ENCODE measurements around the gene PCDHGA2. TPM values are rescaled to one million over a fixed set of nuclear protein-coding genes. Genes with fewer than 3 reads are reported as not detected.
"Not testable (repeated sequence)": the region's sequence is repeated elsewhere in the genome, so short reads cannot be mapped to it uniquely, and the experiment has no call there.

The PCDHGA2 gene
- 6.8 TPM for polyA plus RNA-seq (ENCODE audit: insufficient read length)
- long read RNA-seq, donor 1, full-length matches to known transcripts, result 14 of 14 reads
- long read RNA-seq, donor 1, partial matches to known transcripts, result 0 of 14 reads
- long read RNA-seq, donor 1, other reads (novel, unspliced or antisense), result 0 of 14 reads
- long read RNA-seq, donor 2, full-length matches to known transcripts, result 7 of 7 reads
- long read RNA-seq, donor 2, partial matches to known transcripts, result 0 of 7 reads
- long read RNA-seq, donor 2, other reads (novel, unspliced or antisense), result 0 of 7 reads
- long read RNA-seq, donor 3, full-length matches to known transcripts, result 3 of 3 reads
- long read RNA-seq, donor 3, partial matches to known transcripts, result 0 of 3 reads
- long read RNA-seq, donor 3, other reads (novel, unspliced or antisense), result 0 of 3 reads
- long read RNA-seq, donor 4, full-length matches to known transcripts, result 2 of 2 reads
- long read RNA-seq, donor 4, partial matches to known transcripts, result 0 of 2 reads
- long read RNA-seq, donor 4, other reads (novel, unspliced or antisense), result 0 of 2 reads
- long read RNA-seq, donor 5, full-length matches to known transcripts, result 3 of 3 reads
- long read RNA-seq, donor 5, partial matches to known transcripts, result 0 of 3 reads
- long read RNA-seq, donor 5, other reads (novel, unspliced or antisense), result 0 of 3 reads
- long read RNA-seq, donor 6, full-length matches to known transcripts, result 7 of 7 reads
- long read RNA-seq, donor 6, partial matches to known transcripts, result 0 of 7 reads
- long read RNA-seq, donor 6, other reads (novel, unspliced or antisense), result 0 of 7 reads
- long read RNA-seq, donor 7, full-length matches to known transcripts, result 8 of 8 reads
- long read RNA-seq, donor 7, partial matches to known transcripts, result 0 of 8 reads
- long read RNA-seq, donor 7, other reads (novel, unspliced or antisense), result 0 of 8 reads
- long read RNA-seq, donor 8, full-length matches to known transcripts, result 2 of 2 reads
- long read RNA-seq, donor 8, partial matches to known transcripts, result 0 of 2 reads
- long read RNA-seq, donor 8, other reads (novel, unspliced or antisense), result 0 of 2 reads

GRCh38 chr5:141338538-141339306 lies at the start of gene PCDHGA2:
Gene PCDHGA2, plus strand, starts transcription at chr5:141338760.
- DNase-seq, result peak; percentile 63

GRCh38 chr5:141298376-141298775 lies 40.2 kb upstream of the PCDHGA2 start:
- DNase-seq, result no peak

DNA sequence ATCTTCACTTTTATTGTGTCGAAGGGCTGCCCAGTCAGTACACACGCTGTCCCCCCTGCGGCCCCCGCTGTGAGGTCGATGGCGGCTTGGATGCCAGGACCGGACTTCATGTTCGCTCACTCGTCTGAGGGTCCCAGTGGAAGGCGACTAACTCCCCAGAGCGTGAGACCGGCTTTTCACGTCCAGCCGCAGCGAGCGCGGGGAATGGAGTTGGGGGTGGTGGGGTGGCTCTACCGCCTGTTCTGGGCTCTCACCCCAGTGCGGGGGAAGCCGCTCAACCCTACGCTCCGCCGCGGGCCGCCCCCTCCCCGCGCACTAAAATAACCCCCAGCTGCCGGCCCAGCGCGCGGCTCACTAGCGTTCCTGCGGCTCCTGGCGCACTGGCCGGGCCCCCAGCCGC lies 34.8 kb upstream of the PCDHGA2 start, which contains the start of gene SLC25A2:
Gene SLC25A2 (minus strand): TSS at position 294 of the 400 bp plus-strand sequence. CDS start 184 bp downstream, at position 110.
- DNase-seq, result no peak

- no peak for DNase-seq
These were observed 31.9 kb upstream of the PCDHGA2 start for GRCh38 chr5:141306630-141307029.

DNA sequence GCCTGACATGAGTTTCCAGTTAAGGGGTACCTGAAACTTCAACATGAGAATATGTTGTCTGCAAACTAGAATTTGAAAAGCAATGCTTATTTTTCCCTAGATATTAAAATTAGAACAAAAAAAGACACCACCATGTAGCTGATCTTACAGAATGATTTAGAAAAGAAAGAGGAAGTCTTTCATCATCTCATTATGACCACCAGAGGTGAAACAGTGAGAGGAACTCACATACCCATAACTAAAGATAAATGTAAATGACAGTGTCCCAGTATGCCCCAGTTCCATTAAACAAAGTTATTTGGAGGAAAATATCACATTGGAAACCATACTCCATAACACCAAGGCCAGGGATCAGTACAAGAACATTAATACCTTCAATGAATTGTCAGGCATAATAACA lies 24.8 kb upstream of the PCDHGA2 start:
- DNase-seq, result no peak

DNA sequence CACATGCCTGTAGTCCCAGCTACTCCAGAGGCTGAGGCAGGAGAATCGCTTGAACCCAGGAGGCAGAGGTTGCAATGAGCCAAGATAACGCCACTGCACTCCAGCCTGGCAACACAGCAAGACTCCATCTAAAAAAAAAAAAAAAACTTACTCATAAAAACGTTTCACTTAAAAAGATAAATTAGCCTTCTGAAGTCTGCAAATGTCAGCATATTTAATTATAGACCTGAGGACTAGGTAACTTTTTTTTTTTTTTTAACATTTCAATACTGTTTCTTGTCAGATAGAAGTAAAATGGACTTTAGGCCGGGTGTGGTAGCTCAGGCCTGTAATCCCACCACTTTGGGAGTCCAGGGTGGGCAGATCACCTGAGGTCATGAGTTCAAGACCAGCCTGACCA lies 21.6 kb upstream of the PCDHGA2 start:
- DNase-seq, result not testable (repeated sequence)

- no peak for DNase-seq
These were observed 19.4 kb upstream of the PCDHGA2 start for GRCh38 chr5:141319202-141319601.

- DNase-seq, result no peak
These were observed 18.9 kb upstream of the PCDHGA2 start for GRCh38 chr5:141319699-141320098.

DNA sequence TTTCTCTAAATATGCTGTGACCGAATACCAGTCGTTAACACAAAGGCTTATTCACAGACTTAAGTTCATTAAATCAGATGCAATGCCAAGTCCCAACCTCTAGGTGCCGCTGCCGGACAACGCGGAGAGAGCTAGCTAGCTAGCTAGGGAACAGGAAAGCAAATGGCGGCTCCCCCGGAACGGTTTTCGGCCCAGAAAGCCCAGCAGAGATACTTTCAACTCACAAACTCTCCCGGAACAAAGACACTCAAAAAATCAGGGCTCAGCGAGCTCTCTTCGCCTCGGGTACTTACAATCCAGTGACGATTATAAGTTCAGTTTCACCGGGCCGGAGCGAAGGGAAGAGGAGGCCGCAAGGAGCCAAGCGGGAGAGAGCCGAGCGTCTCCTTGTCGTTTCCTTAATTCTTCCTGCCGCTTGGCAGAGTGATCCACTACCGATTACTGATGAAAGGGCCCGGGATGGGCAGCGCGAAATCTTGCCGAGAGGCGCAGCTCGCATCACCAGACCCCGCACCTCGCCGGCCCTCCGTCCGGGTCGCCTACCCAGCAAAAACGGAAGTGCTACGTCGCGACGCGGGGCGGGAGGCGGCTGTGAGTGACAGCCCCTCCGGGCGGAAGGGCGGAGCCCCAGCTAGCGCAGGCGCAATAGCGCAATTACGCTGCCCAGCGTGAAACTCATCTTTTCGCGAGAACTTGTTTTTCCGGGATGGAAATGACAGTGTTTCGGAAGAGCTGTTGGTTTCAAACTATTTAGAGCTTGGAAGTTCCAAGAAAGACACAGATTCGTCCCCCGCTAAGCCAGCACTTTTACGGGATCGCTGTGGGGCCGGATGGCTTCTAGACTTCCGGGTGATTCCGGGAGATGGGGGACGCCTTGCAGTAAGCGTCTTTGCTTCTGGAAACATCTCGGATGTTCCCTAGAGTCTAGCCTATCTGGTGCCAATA lies 18.1 kb upstream of the PCDHGA2 start, which contains the start of gene TAF7:
Gene TAF7 (minus strand): TSS at position 560 of the 945 bp plus-strand sequence. CDS start 740 bp downstream, outside the sequence.
- DNase-seq, result peak; percentile 94

DNA sequence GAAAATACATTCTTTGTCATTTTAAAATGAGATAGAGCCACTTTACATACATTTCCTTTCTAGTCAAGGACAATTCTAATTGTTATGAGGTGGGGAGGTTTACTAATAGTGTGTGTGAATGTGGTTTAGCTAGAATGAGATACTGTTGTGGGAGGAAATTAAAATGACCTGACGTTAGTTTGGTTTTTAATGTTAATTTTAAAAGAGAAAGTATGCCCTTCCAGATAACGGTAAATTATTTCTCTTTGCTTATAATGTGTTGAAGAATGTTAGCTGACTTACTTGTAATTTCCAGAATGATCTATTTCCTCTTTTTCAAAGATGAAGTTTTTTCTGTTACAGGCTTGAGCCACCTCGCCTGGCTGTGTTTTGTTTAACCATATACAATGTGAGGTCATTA lies 16.3 kb upstream of the PCDHGA2 start:
- no peak for DNase-seq

GRCh38 chr5:141326088-141326854 lies 12.3 kb upstream of the PCDHGA2 start:
- no peak for DNase-seq

DNA sequence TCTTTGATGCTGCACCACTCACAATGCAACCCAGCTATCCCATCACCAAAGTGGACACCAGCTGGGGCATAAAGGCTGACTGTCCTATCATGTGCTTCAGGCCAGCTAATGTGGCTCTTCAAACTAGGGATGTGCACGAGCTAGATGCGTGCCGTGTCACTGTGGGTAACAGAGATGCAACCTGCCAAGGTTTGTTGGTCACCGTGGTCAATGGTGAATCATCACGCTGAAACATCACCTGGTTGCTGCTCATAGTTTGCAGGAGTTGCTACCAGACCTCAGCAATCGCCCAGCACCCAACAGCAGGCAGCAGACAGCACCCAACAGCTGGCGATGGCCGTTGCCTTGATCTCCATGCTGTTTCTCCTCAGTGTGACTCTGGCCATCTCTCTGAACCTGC lies 10.3 kb upstream of the PCDHGA2 start:
- no peak for DNase-seq

- no peak for DNase-seq
These were observed 8.1 kb upstream of the PCDHGA2 start, which contains the start of gene PCDHGA1 for GRCh38 chr5:141330299-141331080. Gene PCDHGA1, plus strand, starts transcription at chr5:141330514.

GRCh38 chr5:141332571-141332970 lies 6.0 kb upstream of the PCDHGA2 start:
- DNase-seq, result not testable (repeated sequence)

GRCh38 chr5:141340781-141341354 lies 2.3 kb downstream of the PCDHGA2 start:
- DNase-seq, result not testable (repeated sequence)

- DNase-seq, result no peak
These were observed 4.2 kb downstream of the PCDHGA2 start for GRCh38 chr5:141342773-141343172.

DNA sequence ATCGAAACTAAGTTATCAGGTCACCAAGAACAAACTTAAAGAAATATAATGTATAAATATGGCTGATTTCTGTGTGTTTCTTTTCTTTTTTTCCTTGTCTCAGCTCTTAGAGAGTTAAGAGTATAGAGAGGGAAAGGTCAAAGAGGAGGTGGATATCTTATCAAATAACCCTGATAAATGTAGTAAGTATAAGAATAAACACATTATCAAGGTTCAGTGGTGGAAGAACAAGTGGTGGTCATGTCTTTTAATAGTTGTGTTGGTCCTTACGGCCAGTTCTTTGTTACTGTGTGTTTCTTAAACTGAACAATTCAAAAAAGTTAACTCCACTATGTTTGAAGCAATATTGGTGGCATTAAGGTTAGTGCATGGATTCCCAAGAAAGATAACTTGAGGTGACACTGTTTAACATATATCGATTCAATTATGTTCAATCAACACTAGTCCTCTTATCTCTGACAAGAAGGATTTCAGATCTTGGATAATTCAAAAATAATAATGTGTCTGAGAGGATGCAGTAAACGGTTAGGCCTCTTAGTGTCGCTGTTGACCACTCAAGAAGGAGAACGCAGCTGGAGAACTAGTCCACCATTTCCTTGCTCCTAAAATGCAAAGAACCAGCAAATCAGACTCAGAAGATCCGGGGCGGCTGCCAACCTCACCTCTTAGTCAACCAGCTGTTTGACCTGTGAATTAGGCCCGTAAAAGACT lies 4.8 kb downstream of the PCDHGA2 start, which contains the start of gene PCDHGA3:
Gene PCDHGA3 (plus strand): TSS at position 588 of the 711 bp plus-strand sequence. CDS start 205 bp downstream, outside the sequence.
- no peak for DNase-seq

Measured in left kidney (tissue), 8 donors.